HG03095 (cell line): ENCODE data around the gene TLR6.
"Not testable (repeated sequence)": the region's sequence is repeated elsewhere in the genome, so short reads cannot be mapped to it uniquely, and the experiment has no call there.

Source experiments
- ATAC-seq: cut with Tn5 transposase; IDR thresholded peaks from one replicate; pipeline ENCODE4 v1.9.1; 2021; ENCODE audit warnings: moderate library complexity; ENCODE audit not compliant: unreplicated experiment

TLR6 gene

DNA sequence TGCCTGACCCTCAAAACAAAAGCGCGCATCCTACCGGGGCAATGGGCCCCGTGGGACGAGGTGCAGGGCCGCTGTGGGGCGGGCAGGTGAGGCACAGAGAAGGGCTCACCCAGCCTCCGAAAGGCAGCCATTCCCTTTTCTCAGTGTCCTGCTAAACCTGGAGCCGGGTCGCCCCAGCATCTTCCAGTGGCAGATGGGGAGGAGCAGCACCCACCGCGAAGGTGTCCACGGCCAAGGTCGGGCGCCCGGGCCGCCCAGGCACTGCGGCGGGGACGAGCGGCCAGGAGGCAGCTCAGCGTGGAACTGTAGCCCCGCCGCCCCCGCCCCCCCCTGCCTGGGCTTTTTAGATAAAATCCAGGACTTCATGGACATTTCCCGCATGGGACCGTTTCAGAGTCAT lies 32.9 kb downstream of the TLR6 start:
- no peak for ATAC-seq

GRCh38 chr4:38822748-38823303 lies 33.8 kb downstream of the TLR6 start:
- ATAC-seq = no peak

- ATAC-seq = no peak
Measured at GRCh38 chr4:38821739-38822138, 34.9 kb downstream of the TLR6 start.

DNA sequence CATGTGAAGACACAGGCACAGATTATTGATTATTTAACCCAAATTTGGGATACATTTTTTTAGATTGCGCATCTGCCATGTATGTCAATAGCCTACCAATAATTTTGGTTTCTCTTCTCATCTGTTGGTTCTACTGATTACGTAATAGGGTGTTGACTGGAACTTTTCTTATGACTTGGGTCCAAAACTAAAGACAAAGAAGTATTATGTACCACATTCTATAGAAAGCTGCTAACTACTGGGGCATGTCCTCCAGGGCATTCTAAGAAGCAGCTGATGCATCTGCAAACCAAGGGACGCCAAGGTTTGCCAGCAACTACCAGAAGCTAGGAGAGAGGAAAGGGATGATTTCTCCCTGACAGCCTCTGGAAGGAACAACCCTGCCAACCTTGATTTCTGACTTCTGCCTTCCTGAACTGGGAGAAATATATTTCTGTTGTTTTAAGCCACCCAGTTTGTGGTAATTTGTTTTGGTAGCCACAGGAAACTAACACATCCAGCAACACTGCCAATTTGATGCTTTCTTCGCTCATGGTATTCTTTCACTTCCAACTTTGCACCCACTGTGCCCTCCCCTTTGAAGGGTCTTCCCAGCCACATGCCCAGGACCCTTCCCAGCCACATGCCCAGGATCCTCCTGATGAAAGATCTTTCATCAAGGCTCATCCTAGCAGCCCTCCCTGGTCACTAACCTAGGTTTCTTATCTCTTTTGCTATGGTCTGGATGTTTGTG lies 36.1 kb downstream of the TLR6 start:
- no peak for ATAC-seq

GRCh38 chr4:38819569-38819968 lies 37.0 kb downstream of the TLR6 start:
- ATAC-seq = no peak

- ATAC-seq = peak; percentile 51
Measured at GRCh38 chr4:38818441-38818976, 38.1 kb downstream of the TLR6 start.

DNA sequence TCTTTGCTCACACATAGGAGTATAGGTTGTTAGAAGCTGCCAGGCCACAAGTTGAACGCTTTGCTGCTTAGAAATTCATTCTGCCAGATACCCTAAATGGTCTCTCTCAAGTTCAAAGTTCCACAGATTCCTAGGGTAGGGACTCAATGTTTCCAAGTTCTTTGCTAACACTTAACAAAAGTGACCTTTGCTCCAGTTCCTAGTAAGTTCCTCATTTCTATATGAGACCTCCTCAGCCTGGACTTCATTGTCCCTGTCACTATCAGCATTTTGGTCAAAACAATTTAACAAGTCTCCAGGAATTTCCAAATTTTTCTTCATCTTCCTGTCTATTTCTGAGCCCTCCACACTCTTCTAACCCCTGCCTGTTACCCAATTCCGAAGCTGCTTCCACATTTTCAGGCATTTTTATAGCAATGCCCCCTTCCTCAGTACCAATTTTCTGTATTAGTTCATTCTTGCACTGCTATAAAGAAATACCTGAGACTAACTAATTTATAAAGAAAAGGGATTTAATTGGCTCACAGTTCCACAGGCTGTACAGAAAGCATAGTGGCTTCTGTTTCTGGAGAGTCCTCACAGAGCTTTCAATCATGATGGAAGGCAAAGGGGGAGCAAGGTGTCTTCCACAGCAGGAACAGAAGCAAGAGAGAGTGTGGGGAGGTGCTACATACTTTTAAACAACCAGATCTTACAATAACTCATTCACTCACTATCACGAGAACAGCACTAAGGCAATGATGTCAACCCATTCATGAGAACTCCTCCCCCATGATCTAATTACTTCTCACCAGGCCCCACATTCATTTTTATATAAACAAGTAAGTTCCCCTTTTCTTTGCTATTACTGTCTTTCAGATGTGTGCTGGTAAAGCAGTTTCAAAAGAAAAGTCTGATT lies 40.5 kb downstream of the TLR6 start:
- ATAC-seq = no peak

GRCh38 chr4:38814386-38814785 lies 42.2 kb downstream of the TLR6 start:
- ATAC-seq = no peak

DNA sequence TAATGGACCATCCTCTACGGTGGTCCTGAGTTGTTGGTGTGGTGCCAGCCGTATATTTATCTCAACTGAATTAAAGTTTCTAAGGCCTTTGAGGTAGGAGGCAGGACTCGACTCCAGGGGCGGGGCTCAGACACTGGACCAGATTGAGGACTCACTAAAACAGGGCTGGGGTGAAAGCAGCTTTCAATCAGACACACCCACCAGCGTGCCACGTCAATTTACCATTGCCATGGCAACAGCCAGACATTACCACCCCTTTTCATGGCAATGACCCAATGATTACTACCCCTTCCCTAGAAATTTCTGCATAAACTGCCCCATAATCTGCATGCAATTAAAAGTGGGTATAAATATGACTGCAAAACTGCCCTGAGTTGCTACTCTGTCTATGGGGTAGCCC lies 45.3 kb downstream of the TLR6 start:
- ATAC-seq = no peak

DNA sequence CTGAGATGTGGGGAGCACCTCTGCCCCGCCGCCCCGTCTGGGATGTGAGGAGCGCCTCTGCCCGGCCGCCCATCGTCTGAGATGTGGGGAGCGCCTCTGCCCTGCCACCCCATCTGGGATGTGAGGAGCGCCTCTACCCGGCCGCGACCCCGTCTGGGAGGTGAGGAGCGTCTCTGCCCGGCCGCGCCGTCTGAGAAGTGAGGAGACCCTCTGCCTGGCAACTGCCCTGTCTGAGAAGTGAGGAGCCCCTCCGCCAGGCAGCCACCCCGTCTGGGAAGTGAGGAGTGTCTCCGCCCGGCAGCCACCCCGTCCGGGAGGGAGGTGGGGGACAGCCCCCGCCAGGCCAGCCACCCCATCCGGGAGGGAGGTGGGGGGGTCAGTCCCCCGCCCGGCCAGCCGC lies 49.2 kb downstream of the TLR6 start:
- ATAC-seq = not testable (repeated sequence)

- not testable (repeated sequence) for ATAC-seq
Measured at GRCh38 chr4:38806251-38806650, 50.4 kb downstream of the TLR6 start.

GRCh38 chr4:38805530-38806145 lies 51.0 kb downstream of the TLR6 start:
- ATAC-seq = peak; percentile 76

GRCh38 chr4:38804654-38805295 lies 51.8 kb downstream of the TLR6 start, which contains the start of gene TLR1:
Gene TLR1 (minus strand): TSS chr4:38804791. CDS start chr4:38798831, 5,960 bp downstream.
- ATAC-seq = peak; percentile 20

DNA sequence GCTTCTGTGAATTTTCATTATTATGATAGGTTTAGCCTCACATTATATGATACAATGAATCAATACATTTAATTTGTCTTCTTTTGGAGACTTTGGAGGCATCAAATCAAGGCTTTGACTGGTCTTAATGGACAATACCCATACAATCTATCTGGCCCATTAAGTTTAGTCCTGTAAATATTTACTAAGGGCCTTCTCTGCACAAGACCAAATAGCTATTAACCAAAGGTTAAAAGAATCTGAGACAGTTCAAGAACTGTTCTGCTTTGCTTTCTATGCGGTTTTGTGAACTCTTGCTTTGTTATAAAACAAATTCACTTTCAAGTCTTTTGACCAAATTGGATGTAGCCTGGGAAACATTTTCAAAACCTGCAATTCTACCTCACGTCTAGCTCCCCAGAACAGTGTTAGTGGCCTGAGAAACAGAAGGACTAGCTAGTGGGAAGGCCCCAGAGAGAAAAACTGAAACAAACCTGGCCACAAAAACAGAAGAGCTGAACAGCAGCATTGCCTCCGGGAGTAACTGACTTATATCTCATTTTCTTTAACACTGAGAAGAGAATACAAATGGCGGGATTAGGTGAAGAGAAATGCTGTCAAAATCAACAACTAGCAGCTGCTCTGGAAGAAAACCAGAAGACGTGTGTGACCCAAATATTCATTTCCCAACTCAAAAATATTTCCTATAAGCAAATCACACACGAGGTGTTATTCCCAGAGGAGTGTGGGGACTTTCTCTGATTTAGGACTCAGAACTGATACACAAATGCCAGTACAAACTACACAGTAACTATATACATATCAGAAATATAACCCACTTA lies 52.6 kb downstream of the TLR6 start:
- peak; percentile 55 for ATAC-seq

- ATAC-seq = no peak
Measured at GRCh38 chr4:38802561-38803355, 53.9 kb downstream of the TLR6 start.

GRCh38 chr4:38800961-38801450 lies 55.6 kb downstream of the TLR6 start:
- ATAC-seq = no peak

DNA sequence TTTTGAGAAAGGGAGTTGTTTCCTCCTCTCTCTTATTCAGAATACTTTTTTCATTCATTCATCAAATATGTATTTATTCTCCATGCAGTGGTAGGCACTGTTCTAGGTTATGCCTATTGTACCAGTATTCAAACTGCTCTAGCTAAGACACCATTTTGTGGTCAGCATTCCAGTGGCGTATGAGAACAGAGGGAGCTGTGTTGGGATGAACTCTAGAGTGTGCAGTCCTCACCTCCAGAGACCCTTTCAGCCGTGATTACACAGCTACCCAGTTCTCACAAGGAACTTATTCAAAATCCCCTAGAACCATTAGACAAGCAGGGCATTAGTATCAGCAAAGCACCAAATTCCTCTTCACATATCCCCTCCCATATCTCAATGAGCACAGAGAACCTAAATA lies 56.3 kb downstream of the TLR6 start:
- ATAC-seq = no peak

DNA sequence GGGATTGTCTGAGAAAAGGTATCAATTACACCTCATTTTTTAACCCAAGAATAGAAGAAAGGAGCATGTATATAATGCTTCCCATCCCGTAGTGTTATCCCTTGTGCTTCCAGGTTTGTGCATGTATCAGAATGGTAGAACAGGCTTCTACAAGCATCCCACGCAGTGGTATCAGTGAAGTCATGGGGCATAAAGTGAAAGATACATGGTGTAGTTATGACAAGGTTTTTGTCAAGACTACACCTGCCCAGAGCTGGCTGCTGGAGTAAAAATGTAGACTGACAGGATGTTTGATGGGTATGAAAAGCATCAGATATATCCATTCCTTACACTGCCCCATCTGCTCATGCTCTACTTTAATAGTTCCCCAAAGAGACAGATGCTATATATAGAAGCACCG lies 61.5 kb downstream of the TLR6 start:
- ATAC-seq = no peak

DNA sequence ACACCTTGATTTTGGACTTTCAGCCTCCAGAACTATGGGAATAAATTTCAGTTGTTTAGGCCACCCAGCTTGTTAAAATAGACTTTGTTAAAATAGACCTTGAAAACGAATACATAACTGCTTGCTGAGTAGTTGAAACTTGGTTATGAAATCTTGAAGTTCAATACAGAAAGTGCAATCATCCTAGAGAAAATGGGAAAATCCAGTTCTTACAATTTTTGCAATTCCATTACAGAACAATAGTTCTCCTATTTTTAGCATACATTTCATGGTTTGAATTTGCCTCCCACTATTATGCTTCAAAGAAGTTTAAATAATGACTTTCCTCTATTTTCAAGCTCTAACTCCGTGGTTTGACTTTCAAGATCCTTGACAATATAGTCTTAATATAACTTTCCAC lies 62.6 kb downstream of the TLR6 start:
- no peak for ATAC-seq
